HepG2 (cell line): Measurements from ENCODE around the gene AFTPH. TPM values are rescaled to one million over a fixed set of nuclear protein-coding genes. Genes with fewer than 3 reads are reported as not detected.
A peak's percentile ranks its signal among the peaks of the same experiment; 100 is the strongest.

ENCODE experiments used
- ATAC-seq: fragments of 200-7000 bp; cut with Tn5 transposase; 3 replicates; pipeline ENCODE4 v1.9.1; 2020; ENCODE audit warnings: mild to moderate bottlenecking, moderate library complexity
- BruUV-seq: library from RNA; stranded (reverse); fragments of 400-500 nt; replicated peaks from 2 replicates; lab custom pipeline; 2021; lab: Mats Ljungman, UMichigan
- CTCF ChIA-PET: fragments of 300-600 bp; formaldehyde crosslinking; extraction: SDS; loops from one replicate; lab custom pipeline; 2021; ENCODE audit warnings: low total read pairs, inconsistent platforms, low intra/inter-chr PET ratio; lab: Yijun Ruan, JAX
- POLR2A ChIA-PET: fragments of 350-600 bp; sonication (Branson Sonifier 250); formaldehyde crosslinking; loops from one replicate; lab custom pipeline; 2020; ENCODE audit warnings: antibody characterized with exemption, inconsistent platforms; lab: Yijun Ruan, JAX
- DNase-seq: peaks from one replicate; pipeline ENCODE4 v3.0.0-alpha.2; 2015; ENCODE audit warnings: low spot score
- FAIRE-seq: peaks from 3 replicates; lab custom pipeline; 2011; peaks lifted over from hg19 to GRCh38; lab: Jason Lieb, UNC
- H2AFZ ChIP-seq: one replicate; pipeline ENCODE4 v1.6.1; 2011; ENCODE audit warnings: low read length, inconsistent platforms
- H3K27ac ChIP-seq: fragments of 300-600 bp; 3 replicates; pipeline ENCODE4 v1.8.0; 2011; ENCODE audit warnings: mixed run types, mild to moderate bottlenecking, mixed read lengths, low read length, inconsistent platforms; ENCODE audit not compliant: insufficient read depth; ENCODE audit errors: extremely low read length
- H3K27me3 ChIP-seq, 2 experiments: fragments of 200-600 bp in 1 of 2; 2 replicates in 1 of 2; 3 replicates in 1 of 2; pipeline versions ENCODE4 v1.6.0 to v1.8.0; 2011; ENCODE audit warnings: low read length in 2 of 2, mild to moderate bottlenecking in 2 of 2, moderate library complexity in 2 of 2, inconsistent platforms in 1 of 2; ENCODE audit not compliant: insufficient read depth in 2 of 2, control insufficient read depth in 1 of 2
- H3K36me3 ChIP-seq, 2 experiments: fragments of 200-600 bp in 1 of 2; replicated peaks in 1 of 2; 2 replicates in 1 of 2; 3 replicates in 1 of 2; pipeline versions ENCODE4 v1.5.1 to v1.8.0; 2011; ENCODE audit warnings: low read length in 2 of 2, inconsistent platforms in 1 of 2; ENCODE audit not compliant: insufficient read depth in 2 of 2, control insufficient read depth in 1 of 2
- H3K4me1 ChIP-seq: 2 replicates; pipeline ENCODE4 v1.5.1; 2012; ENCODE audit warnings: low read length, inconsistent platforms; ENCODE audit not compliant: insufficient read depth
- H3K4me2 ChIP-seq: 2 replicates; pipeline ENCODE4 v1.6.0; 2011; ENCODE audit warnings: low read depth, low read length, inconsistent platforms
- H3K4me3 ChIP-seq, 3 experiments: fragments of 200-600 bp in 1 of 3; sonication (generic), shearing (Covaris generic) in 1 of 3; replicated peaks in 1 of 3; 2 replicates each; pipeline ENCODE4 v1.5.1; 2011 to 2016; ENCODE audit warnings: low read length in 3 of 3, inconsistent platforms in 2 of 3, low read depth in 2 of 3, mild to moderate bottlenecking in 2 of 3, control low read depth in 1 of 3, mixed read lengths in 1 of 3; ENCODE audit not compliant: insufficient read depth in 1 of 3
- H3K79me2 ChIP-seq: one replicate; pipeline ENCODE4 v1.6.1; 2011; ENCODE audit warnings: low read length, inconsistent platforms; ENCODE audit not compliant: insufficient read depth
- H3K9ac ChIP-seq: 2 replicates; pipeline ENCODE4 v1.6.0; 2011; ENCODE audit warnings: mild to moderate bottlenecking, low read depth, low read length, inconsistent platforms; ENCODE audit not compliant: insufficient read depth
- H3K9me3 ChIP-seq: 2 replicates; pipeline ENCODE4 v1.5.1; 2012; ENCODE audit warnings: mild to moderate bottlenecking, low read length
- H4K20me1 ChIP-seq: 2 replicates; pipeline ENCODE4 v1.6.0; 2011; ENCODE audit warnings: inconsistent platforms, mild to moderate bottlenecking, low read length, moderate library complexity; ENCODE audit not compliant: insufficient read depth
- GZF1 ChIP-seq: sonication (generic); formaldehyde crosslinking; IDR thresholded peaks from 2 replicates; pipeline ENCODE4 v1.5.1; 2020; ENCODE audit warnings: mild to moderate bottlenecking, missing genetic modification reagents
- HNF1A ChIP-seq, 2 experiments: sonication (generic) in 1 of 2; formaldehyde crosslinking in 1 of 2; IDR thresholded peaks; 2 replicates each; pipeline versions ENCODE4 v1.4.0 to v1.6.1; 2016 to 2020; ENCODE audit warnings: borderline replicate concordance in 1 of 2, low read depth in 1 of 2, mild to moderate bottlenecking in 1 of 2, missing genetic modification reagents in 1 of 2
- JUND ChIP-seq: sonication (generic); formaldehyde crosslinking; IDR thresholded peaks from 2 replicates; pipeline ENCODE4 v1.8.0; 2022; ENCODE audit warnings: mild to moderate bottlenecking, missing genetic modification reagents
- TBX2 ChIP-seq: sonication (generic); formaldehyde crosslinking; IDR thresholded peaks from 2 replicates; pipeline ENCODE4 v1.5.0; 2020; ENCODE audit warnings: missing genetic modification reagents, mild to moderate bottlenecking, borderline replicate concordance
- ZBTB10 ChIP-seq: sonication (generic); formaldehyde crosslinking; IDR thresholded peaks from 2 replicates; pipeline ENCODE4 v1.4.0; 2020; ENCODE audit warnings: missing genetic modification reagents, borderline replicate concordance
- ZNF142 ChIP-seq: sonication (generic); formaldehyde crosslinking; IDR thresholded peaks from 2 replicates; pipeline ENCODE4 v1.4.0; 2020; ENCODE audit warnings: missing genetic modification reagents
- WGBS: methylation state at CpG from one replicate; pipeline ENCODE4 v1.1.6; 2017; ENCODE audit warnings: low lambda C conversion rate; 5-methylcytosine and 5-hydroxymethylcytosine counted together
- in situ Hi-C: cut with HindIII; loops from 2 replicates; pipeline ENCODE4 v1.10.0; 2017; ENCODE audit warnings: low pct_unique_long_range_greater_than_20kb; ENCODE audit not compliant: extremely low pct_ligation_motif_present
- intact Hi-C: fragments of 100-400 bp; cut with micrococcal nuclease; formaldehyde crosslinking; loops from one replicate; pipeline ENCODE4 v1.10.0; 2022; ENCODE audit not compliant: unreplicated experiment
- polyA plus RNA-seq, 8 experiments: library from polyadenylated mRNA; depleted of rRNA in 3 of 8; stranded (reverse) in 7 of 8; unstranded in 1 of 8; fragments of >200 nt; fragmentation: Illumina TruSeq in 4 of 8; extraction: Trizol in 4 of 8; gene quantifications; 2 replicates each; pipeline versions ENCODE4 v1.2.1 to v1.2.3, GENCODE V29; 2011 to 2016; ENCODE audit warnings: low read depth in 4 of 8, missing spikeins in 1 of 8, mixed read lengths in 1 of 8; ENCODE audit not compliant: insufficient read depth in 1 of 8
- total RNA-seq, 5 experiments: library from RNA; depleted of rRNA; stranded (reverse); fragments of >200 nt; fragmentation: Illumina TruSeq; extraction: Trizol; gene quantifications; 2 replicates each; pipeline ENCODE4 v1.2.3, GENCODE V29; 2016; ENCODE audit warnings: low read depth in 1 of 5

Gene AFTPH
- total and polyA plus RNA-seq, 2 of the 13 experiments (the other 11 are each of a cell fraction or from before 2014, with no cell fraction given), result 27.5 to 36.8 TPM

GRCh38 chr2:64502860-64503259 lies 21.3 kb upstream of the AFTPH start (continued):
- TF ChIP-seq ZNF142, result no peak

- 46% methylated on average over 16 of the region's 16 CpGs for WGBS
- Histone ChIP-seq H3K79me2 (no peaks in the 10 kb centered on the region), H2AFZ (no peak overlapping the region), H3K4me3 (no peak overlapping the region), H3K36me3 (no peaks in the 10 kb centered on the region), H3K27ac (no peak overlapping the region), H3K27me3 (peaks cover 2 to 19% of the 10 kb centered on the region in 2 experiments; a peak in 2 of 5 replicates), H4K20me1 (no peaks in the 10 kb centered on the region), H3K9me3 (no peaks in the 10 kb centered on the region), H3K4me2 (no peak overlapping the region; the same call in 1 of the 2 replicates), H3K9ac (no peak overlapping the region), H3K4me1 (0 out of 2 replicates have a peak, but pooled peaks cover 5% of the 10 kb centered on the region)
- FAIRE-seq, result no peak
- in situ Hi-C loops (no loop called here), intact Hi-C loops (no loop called here)
- CTCF ChIA-PET, result no interaction called here
- POLR2A ChIA-PET, result no interaction called here
- no peak for DNase-seq
- BruUV-seq, result no TSS peak
- ATAC-seq, result peak; percentile 42; the same call in 1 of the 3 replicates
- TF ChIP-seq JUND (no peak), ZBTB10 (CRISPR knock-in tag) (no peak), TBX2 (CRISPR knock-in tag) (no peak), HNF1A (IDR thresholded peaks at IDR 0.05; ENCODE audit: low read depth) (no peak), HNF1A (CRISPR knock-in tag; IDR thresholded peaks at IDR 0.05; ENCODE audit: borderline replicate concordance) (no peak), GZF1 (CRISPR knock-in tag) (no peak)
These were observed 19.1 kb upstream of the AFTPH start for GRCh38 chr2:64504774-64505720.
